CD4-positive, alpha-beta T cell treated with Interleukin-6 for 4 hours (primary cell): Measurements from ENCODE around the gene CCDC154.
"Not testable (repeated sequence)": the region's sequence is repeated elsewhere in the genome, so short reads cannot be mapped to it uniquely, and the experiment has no call there.

Experiments used
- DNase-seq: peaks from one replicate; pipeline ENCODE4 v3.0.0-alpha.2; 2020; ENCODE audit warnings: mixed read lengths

Gene CCDC154

GRCh38 chr16:1472974-1473373 is 28.6 kb upstream of the CCDC154 start:
- no peak for DNase-seq

- no peak for DNase-seq
Observed at GRCh38 chr16:1471569-1472194, 27.3 kb upstream of the CCDC154 start.

DNA sequence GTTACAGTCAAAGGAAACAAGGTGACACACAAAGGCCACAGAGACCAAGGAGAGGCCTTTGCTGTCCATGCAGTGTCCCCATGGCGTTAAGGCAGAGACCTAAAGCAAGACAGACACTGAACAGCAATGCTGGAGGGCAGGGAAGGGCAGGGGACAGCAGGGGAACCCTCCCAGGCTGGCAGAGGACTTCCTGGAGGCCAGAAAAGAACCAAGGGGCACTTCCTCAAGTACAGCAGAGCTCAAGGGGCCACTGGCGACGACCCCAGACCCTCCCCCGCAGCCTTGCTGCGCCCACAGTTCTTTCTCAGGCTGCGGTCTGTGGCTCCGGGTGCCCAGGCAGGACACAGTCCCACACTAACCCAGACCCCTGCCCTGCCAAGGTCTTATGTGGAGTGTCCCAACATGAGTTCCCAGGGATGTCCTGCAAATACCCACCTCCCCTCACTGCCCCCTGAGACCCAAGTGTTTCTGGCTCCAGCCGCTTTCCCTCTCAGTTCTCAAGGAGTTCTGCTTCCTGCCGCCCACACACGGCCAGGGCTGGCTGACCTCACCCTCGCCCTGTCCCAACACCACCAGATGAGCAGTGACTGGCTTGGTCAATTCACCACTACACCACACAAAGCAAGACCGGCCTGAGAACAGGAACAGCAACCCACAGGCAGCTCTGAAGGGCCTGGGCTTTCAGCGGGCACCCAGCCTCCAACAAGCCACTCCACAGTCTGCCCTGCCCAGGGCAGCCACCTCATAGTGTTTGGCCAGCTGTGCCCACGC is 26.3 kb upstream of the CCDC154 start:
- no peak for DNase-seq

- no peak for DNase-seq
Observed at GRCh38 chr16:1469693-1470201, 25.4 kb upstream of the CCDC154 start.

DNA sequence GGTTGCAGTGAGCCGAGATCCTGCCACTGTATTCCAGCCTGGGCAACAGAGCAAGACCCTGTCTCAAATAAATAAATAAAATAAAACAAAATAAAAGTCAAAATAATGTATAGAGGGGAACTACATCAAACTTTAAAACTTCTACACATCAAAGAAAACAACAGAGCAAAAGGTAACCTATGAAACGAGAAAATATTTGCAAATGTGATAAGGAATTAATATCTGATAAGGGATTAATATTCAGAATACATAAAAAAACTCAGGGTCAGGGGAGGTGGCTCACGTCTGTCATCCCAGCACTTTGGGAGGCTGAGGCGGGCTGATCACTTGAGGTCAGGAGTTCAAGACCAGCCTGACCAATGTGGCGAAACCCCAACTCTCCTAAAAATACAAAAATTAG is 24.8 kb upstream of the CCDC154 start:
- not testable (repeated sequence) for DNase-seq

- DNase-seq = no peak
Observed at GRCh38 chr16:1468426-1468810, 24.1 kb upstream of the CCDC154 start.

GRCh38 chr16:1466968-1467521 is 22.7 kb upstream of the CCDC154 start:
- DNase-seq = no peak

- no peak for DNase-seq
Observed at GRCh38 chr16:1466054-1466453, 21.7 kb upstream of the CCDC154 start.

GRCh38 chr16:1465567-1465915 is 21.2 kb upstream of the CCDC154 start:
- DNase-seq = no peak

- DNase-seq = no peak
Observed at GRCh38 chr16:1464894-1465566, 20.7 kb upstream of the CCDC154 start.

- DNase-seq = no peak
Observed at GRCh38 chr16:1464196-1464893, 20.0 kb upstream of the CCDC154 start.

- DNase-seq = no peak
Observed at GRCh38 chr16:1461146-1461545, 16.8 kb upstream of the CCDC154 start.

- no peak for DNase-seq
Observed at GRCh38 chr16:1460602-1461138, 16.3 kb upstream of the CCDC154 start.

- no peak for DNase-seq
Observed at GRCh38 chr16:1459967-1460366, 15.6 kb upstream of the CCDC154 start.

DNA sequence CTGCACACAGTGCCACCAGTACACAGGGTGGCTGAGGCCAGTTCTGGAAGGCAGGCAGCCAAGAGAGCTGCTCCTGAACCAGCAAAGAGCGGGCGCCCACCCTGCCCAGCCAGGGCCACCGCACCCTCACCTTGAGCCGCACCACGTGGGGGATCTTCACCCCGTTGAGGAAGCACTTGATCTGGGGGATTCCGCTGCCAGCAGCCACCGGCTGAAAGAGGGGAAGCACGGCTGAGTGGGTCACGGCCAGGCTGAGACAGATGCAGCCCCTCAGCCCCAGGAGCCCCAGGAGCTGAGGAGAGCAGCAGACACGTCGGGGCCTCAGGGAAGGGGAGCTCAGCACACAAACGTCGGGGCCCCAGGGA is 14.6 kb upstream of the CCDC154 start:
- DNase-seq = no peak

GRCh38 chr16:1458336-1458976 is 14.1 kb upstream of the CCDC154 start:
- DNase-seq = no peak

DNA sequence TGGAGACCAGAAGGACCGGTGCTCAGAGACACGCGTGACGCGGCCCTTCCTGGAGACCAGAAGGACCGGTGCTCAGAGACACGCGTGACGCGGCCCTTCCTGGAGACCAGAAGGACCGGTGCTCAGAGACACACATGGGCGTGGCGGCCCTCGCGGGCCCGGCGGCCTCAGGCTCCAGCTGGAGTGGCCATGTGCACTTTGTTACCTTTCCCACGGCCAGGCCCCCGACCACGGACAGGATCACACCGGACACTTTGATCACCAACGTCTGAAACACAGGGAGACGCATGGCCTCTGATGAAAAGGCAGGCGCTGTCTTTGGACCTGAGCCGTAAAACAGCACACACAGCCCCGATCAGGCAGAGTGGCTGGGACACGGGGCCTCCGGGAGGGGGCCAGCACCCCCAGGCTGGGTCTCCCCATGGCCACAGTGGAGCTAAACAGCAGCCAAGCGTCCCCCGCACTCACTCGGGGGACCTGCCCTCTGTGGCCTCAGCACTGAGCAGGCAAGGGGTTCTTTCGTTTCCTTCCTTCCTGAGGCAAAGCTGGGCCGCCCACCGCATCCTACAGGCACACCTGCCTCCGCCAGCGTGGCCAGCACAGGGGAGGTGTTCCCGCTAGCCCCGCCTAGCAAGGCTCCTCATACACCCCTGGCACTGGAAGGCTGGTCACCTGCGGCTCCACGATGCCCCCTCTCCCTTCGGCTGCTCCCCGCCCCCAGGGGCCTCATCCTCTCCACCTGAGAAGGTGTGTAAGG is 13.3 kb upstream of the CCDC154 start:
- no peak for DNase-seq

GRCh38 chr16:1456951-1457350 is 12.6 kb upstream of the CCDC154 start:
- no peak for DNase-seq

- DNase-seq = no peak
Observed at GRCh38 chr16:1455190-1456171, 11.1 kb upstream of the CCDC154 start.

- no peak for DNase-seq
Observed at GRCh38 chr16:1454561-1454960, 10.2 kb upstream of the CCDC154 start.
